GM21528 (cell line): ENCODE measurements around the gene SPG11.
"Not testable (repeated sequence)": the region's sequence is repeated elsewhere in the genome, so short reads cannot be mapped to it uniquely, and the experiment has no call there.

Experiments
- ATAC-seq: cut with Tn5 transposase; IDR thresholded peaks from one replicate; pipeline ENCODE4 v1.9.1; 2021; ENCODE audit warnings: mild to moderate bottlenecking, moderate library complexity; ENCODE audit not compliant: unreplicated experiment, low FRiP score

Gene SPG11

GRCh38 chr15:44676676-44677075, 13.2 kb upstream of the SPG11 start:
- no peak for ATAC-seq

- ATAC-seq: no peak
These were observed 12.4 kb upstream of the SPG11 start for GRCh38 chr15:44675911-44676310.

DNA sequence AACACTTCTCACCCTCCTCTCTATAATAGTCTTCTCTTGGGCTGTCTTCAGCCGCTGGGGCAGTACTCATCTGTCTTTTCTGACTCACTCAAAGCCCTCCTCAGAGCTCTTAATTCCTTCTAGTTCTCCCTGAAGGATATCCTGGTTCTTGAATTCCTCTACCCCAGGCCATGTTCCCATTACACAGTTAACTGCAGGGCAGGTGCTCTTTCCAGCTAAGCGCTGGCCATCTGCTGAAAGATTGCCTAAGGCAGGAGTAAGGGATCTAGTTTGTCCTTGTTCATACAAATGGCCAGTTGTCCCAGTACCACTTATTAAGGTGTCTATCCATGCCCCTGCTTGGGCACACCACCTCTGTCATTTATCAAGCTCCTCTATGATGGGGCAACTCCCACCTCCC, 10.2 kb upstream of the SPG11 start:
- no peak for ATAC-seq

- no peak for ATAC-seq
These were observed 6.9 kb upstream of the SPG11 start for GRCh38 chr15:44670087-44670950.

- ATAC-seq: no peak
These were observed 5.5 kb upstream of the SPG11 start for GRCh38 chr15:44668921-44669320.

DNA sequence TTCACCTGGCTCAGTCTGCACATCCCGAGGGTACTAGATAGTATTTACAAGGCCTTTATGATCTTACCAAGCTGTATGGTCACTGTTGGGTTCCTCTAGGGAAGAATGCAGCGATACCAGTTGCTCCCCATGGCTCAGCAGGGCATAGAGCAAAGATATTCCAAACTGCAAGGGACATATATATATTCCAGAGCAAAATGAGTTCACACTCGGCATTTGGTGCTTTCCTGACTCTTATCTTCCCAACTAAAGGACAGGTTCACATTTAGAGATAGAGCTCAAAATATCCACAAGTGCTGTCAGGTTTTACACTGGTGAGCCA, 3.5 kb upstream of the SPG11 start:
- ATAC-seq: no peak

DNA sequence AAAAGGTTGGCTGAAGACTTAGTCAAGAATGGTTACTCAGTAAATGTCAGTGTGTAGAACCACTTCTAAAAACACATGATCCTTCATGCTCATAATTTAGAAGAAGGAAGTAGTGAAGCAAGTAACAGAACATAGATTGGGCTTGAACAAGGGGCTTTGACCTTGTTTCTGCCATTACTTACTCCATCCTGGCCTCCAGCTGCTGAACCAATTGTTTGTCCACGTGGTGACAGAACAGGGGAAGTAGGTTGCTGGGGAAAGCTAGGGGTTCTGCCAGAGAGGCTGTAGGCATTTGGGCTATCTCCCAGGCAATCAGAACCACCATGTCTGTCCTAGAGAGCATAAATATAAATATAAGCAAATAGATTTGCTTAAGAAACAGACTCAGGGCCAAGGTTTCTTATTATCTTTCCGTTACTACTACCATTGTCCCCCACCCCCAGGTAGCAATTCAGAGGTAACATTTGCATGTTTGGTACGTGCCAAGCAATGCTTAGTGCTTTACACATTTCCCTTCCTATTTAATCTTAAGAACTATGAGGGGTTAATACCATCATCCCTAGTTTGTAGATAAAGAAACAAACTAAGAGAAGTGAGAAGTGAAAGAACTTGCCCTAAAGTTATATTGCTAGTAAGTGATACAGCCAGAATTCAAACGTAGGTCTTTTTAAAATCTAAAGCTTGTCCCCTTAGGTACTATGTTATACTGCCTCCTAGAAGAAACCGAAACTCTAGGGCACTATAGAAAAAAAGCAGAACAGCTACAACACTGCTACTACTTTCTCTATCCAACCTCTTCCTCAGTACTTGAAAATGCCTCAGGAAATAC, 3.0 kb upstream of the SPG11 start:
- no peak for ATAC-seq

DNA sequence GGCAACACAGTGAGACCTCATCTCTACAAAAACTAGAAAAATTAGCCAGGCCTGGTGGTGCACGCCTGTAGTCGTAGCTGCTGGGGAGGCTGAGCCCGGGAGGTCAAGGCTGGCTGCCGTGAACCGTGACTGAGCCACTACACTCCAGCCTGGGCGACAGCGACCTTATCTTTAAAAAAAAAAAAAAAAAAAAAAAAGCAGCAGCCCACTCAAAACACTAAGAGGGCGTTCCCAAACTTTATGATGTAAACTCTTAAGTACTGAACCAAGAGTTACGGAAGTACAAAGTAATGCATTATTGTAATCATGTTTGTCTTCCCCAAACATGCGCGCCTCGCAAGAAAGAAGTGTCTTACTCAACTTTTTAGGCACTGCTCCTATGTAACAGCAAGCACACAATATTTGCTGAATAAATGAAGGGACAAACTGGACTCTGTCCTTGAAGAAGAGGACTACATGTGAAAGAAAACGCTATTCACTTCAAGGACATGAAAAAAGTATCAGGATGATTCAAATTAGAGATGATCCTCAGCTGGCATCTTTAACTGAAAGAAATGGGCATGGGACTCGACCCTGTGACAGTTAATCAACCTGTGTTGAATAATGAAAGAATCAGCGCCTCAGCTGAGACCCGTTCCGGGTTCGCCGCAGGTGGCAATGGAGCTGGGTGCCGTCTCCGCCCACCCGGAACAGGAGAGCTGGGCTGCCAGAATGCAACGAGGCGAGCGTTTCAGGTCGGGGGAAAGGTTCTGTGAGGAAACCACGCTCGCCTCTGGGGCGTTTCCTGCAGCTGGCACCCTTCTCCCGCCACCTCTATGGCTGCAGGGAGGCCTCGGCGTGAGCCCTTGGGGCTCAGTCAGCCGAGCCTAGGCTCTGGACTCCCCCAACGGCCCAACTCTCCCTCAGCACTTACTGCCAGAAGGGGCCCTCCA, 718 bp downstream of the SPG11 start:
- ATAC-seq: peak; percentile 51

GRCh38 chr15:44661576-44661975, 1.9 kb downstream of the SPG11 start:
- ATAC-seq: no peak

DNA sequence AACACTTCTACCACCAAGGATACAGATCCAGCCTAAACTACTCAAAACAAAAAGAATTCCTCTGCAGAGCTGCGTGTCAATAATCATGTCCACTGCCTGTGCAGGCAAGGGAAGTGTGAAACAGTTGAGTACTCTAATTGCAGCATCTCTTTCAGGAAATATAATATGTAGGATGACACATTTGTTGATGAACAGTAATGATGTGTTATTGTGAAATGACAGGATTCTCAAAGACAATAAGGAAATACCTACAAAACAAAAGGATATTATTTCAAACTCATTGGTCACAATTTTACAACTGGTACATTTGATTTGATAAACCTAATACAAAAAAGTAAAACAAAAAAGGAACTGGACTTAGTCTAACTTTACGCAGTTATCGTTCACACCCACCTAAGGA, 4.4 kb downstream of the SPG11 start:
- ATAC-seq: no peak

- ATAC-seq: no peak
These were observed 6.1 kb downstream of the SPG11 start for GRCh38 chr15:44657378-44657777.

DNA sequence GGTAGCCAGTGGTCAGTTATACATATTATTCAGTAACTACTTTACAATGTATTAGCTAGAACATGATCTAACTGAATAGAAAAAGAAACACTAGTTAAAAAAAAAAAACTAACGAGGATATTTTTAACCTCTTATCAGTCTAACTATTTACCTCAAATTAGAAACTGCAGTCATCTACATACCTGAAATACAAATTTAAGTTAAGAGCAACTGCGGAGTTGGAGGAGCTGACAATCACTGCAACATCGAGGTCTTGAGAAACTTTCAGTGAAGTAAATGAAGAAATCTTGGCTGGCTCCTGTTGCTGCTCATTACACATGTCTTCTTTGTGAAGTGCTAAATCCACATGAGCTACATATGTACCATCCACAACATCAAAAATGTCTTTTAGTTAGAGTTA, 6.5 kb downstream of the SPG11 start:
- ATAC-seq: no peak

DNA sequence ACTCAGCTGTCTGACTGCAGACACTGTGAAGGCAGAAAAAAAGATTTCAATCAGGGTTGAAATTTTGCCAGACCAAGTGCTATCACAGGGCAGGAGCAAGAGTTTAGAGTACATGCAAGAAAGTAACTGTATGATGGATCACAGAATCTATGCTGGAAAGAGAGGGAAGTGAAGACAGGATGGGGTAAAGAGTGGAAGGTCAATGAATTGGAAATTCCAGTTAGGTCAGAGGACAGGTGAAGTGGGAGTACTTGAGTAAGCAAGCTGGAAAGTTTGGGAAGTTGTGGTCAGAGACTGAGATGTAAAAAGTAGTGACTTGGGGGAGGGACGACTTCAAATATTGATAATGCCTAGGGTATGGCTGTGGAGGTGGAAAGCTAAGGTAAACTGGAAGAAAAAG, 7.2 kb downstream of the SPG11 start:
- ATAC-seq: no peak

DNA sequence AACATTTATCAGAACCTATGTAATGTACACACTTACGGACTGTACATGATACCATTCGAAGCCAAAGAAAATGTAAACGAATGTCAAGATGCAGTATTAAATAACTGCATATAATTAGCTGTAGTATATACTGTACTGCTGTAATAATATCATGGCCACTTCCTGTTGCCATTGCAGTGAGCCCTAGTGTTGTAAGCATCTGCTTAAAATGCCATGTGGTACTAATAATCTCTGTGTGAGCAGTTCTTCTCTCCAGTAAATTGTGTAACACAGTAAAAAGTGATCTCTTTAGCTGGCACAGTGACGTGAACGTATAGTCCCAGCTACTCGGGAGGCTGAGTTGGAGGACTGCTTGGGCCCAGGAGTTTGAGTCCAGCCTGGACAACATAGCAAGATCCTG, 8.6 kb downstream of the SPG11 start:
- no peak for ATAC-seq

- no peak for ATAC-seq
These were observed 15.8 kb downstream of the SPG11 start for GRCh38 chr15:44647637-44648036.

- no peak for ATAC-seq
These were observed 16.4 kb downstream of the SPG11 start for GRCh38 chr15:44647036-44647435.

DNA sequence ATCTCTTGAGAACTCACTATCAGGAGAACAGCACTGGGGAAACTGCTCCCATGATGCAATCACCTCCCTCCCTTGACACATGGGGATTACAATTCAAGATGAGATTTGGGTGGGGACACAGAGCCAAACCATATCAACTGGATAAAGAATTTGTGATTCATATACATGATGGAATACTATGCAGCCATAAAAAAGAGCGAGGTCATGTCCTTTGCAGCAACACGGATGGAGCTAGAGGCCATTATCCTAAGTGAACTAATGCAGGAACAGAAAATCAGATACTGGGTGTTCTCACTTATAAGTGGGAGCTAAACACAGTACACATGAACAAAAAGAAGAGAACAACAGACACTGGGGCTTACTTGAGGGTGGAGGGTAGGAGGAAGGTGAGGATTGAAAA, 17.0 kb downstream of the SPG11 start:
- no peak for ATAC-seq

DNA sequence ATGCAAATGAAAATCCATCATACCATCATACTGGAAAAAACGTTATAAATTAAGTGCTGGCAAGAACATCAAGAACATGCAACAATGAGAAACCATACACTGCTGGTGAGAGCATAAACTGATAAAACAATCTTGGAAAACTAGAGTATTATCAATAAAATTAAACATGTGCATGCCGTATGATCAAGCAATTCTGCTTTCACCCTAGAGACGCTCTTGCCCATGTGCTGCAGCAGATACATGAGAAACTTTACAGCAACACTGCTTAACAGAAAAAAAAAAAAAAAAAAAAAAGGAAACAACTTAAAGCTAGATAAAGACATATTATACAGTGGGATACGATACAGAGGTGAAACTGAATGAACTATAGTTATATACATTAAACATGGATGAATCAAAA, 21.8 kb downstream of the SPG11 start:
- ATAC-seq: no peak

DNA sequence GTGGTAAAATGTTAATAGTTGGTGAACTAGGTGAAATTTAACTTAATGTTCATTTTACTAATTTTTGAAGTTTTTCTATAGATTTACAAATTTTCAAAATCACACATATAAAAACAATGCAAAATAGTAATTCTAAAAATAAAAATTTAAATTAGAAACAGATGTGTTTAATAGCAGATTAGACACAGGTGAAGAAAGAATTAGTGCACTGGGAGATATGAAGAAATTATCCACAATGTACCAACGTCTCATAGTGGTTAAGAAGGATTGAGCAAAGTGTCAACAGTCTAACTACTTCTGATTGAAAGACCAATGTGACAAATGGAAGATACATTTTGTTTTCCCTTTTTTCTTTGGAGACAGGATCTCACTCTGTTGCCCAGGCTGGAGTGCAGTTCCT, 26.5 kb downstream of the SPG11 start:
- ATAC-seq: no peak

GRCh38 chr15:44633603-44634002, 29.9 kb downstream of the SPG11 start:
- ATAC-seq: no peak

- not testable (repeated sequence) for ATAC-seq
These were observed 38.2 kb downstream of the SPG11 start for GRCh38 chr15:44625286-44625685.
